ENCODE data around the gene EGFR. TPM values are rescaled to one million over a fixed set of nuclear protein-coding genes. Genes with fewer than 3 reads are reported as not detected.
A peak's percentile ranks its signal among the peaks of the same experiment; 100 is the strongest.

The EGFR gene
- 10 to 100 TPM; 57.8 to 63.4 TPM for total RNA-seq

DNA sequence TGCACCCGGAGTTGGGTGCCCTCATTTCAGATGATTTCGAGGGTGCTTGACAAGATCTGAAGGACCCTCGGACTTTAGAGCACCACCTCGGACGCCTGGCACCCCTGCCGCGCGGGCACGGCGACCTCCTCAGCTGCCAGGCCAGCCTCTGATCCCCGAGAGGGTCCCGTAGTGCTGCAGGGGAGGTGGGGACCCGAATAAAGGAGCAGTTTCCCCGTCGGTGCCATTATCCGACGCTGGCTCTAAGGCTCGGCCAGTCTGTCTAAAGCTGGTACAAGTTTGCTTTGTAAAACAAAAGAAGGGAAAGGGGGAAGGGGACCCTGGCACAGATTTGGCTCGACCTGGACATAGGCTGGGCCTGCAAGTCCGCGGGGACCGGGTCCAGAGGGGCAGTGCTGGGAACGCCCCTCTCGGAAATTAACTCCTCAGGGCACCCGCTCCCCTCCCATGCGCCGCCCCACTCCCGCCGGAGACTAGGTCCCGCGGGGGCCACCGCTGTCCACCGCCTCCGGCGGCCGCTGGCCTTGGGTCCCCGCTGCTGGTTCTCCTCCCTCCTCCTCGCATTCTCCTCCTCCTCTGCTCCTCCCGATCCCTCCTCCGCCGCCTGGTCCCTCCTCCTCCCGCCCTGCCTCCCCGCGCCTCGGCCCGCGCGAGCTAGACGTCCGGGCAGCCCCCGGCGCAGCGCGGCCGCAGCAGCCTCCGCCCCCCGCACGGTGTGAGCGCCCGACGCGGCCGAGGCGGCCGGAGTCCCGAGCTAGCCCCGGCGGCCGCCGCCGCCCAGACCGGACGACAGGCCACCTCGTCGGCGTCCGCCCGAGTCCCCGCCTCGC is at the start of gene EGFR:
Gene EGFR, plus strand, starts transcription at position 657 of the 830 bp plus-strand sequence. CDS start 261 bp downstream, outside the sequence.
- Histone ChIP-seq H3K4me1 (no peaks in the 10 kb centered on the region), H3K36me3 (no peaks in the 10 kb centered on the region), H3K4me3 (peak within 1 kb of the TSS; percentile 73), H3K9ac (ENCODE audit: low read depth in 2 of 2, low read length in 2 of 2) (peak within 1 kb of the TSS; percentile 81 to 95), H3K27me3 (no peaks in the 10 kb centered on the region), H3K9me3 (no peaks in the 10 kb centered on the region), H3K27ac (peak within 1 kb of the TSS; percentile 82)
- TF ChIP-seq, protein P1, sequence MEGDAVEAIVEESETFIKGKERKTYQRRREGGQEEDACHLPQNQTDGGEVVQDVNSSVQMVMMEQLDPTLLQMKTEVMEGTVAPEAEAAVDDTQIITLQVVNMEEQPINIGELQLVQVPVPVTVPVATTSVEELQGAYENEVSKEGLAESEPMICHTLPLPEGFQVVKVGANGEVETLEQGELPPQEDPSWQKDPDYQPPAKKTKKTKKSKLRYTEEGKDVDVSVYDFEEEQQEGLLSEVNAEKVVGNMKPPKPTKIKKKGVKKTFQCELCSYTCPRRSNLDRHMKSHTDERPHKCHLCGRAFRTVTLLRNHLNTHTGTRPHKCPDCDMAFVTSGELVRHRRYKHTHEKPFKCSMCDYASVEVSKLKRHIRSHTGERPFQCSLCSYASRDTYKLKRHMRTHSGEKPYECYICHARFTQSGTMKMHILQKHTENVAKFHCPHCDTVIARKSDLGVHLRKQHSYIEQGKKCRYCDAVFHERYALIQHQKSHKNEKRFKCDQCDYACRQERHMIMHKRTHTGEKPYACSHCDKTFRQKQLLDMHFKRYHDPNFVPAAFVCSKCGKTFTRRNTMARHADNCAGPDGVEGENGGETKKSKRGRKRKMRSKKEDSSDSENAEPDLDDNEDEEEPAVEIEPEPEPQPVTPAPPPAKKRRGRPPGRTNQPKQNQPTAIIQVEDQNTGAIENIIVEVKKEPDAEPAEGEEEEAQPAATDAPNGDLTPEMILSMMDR (IDR thresholded peaks at IDR 0.05): no peak
- intact Hi-C loops (cut with DNase I): no loop called here
- DNase-seq: peak; percentile 89

DNA sequence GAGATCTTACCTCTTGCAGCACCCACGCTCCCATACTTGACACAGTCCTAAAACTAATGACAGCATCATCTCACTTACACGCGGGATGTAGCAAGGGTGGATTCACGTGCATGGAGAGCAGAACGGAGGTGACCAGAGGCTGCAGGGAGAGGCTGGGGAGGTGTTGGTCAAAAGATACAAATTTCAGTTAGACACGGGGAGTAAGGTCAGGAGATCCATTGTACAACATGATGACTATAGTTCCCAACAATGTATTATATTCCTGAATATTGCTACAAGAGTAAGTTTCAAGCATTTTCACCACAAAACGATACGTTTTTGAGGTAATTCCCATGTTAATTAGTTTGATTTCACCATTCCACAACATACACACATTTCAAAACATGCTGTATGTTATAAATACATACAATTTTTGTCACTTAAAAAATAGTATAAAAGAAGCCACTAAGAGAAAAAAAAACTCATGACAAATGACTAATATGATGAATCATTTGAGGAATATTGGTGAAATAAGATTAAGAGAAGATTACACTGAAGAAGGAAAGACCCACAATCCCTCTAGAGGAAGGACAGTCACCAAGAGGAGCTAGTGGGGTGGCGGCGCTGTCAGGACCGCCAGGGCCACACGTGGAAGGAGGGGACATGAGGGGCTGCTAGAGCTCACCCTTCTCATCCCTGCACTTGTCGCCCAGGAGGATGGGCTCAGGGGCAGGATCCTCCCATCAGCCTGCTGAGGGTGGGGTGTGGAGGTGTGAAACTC is 49.4 kb upstream of the EGFR start:
- no peak overlapping the region for H3K4me3 ChIP-seq
- no peaks in the 10 kb centered on the region for H3K36me3 ChIP-seq
- H3K27me3 ChIP-seq: no peaks in the 10 kb centered on the region
- TF ChIP-seq, protein P1 (IDR thresholded peaks at IDR 0.05): no peak
- no peaks in the 10 kb centered on the region for H3K9me3 ChIP-seq
- H3K4me1 ChIP-seq: no peaks in the 10 kb centered on the region
- no peak overlapping the region for H3K9ac ChIP-seq (ENCODE audit: low read depth in 2 of 2, low read length in 2 of 2)
- no peak for DNase-seq
- intact Hi-C loops (cut with DNase I): no loop called here
- no peak overlapping the region for H3K27ac ChIP-seq

DNA sequence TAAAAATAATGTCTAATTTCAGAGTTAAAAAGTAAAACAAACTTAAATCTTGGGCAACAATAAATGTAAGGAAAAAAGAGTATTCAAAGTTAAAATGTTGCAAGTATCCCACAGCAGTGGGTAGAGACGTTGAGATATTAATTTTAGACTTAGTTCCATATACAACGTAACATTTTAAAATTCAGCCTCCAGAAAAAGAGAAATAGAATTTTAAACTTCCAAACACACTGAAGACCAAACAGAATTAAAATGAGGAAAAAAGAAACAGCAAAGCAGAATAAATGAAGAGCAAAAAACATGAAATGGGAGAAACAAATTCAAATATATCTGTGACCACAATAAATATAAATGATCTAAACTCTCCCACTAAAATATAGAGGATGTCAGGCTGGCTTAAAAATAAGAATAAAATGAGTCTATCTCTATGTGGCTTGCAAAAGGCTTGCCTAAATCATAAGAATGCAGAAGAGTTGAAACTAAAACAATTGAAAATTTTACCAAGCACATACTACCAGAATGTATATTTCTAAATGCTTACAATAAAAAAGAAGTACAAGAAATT is 46.0 kb upstream of the EGFR start:
- H3K4me3 ChIP-seq: no peak overlapping the region
- intact Hi-C loops (cut with DNase I): no loop called here
- H3K9me3 ChIP-seq: no peaks in the 10 kb centered on the region
- no peak for DNase-seq
- no peaks in the 10 kb centered on the region for H3K4me1 ChIP-seq
- TF ChIP-seq, protein P1 (IDR thresholded peaks at IDR 0.05): no peak
- no peaks in the 10 kb centered on the region for H3K36me3 ChIP-seq
- no peak overlapping the region for H3K27ac ChIP-seq
- no peaks in the 10 kb centered on the region for H3K27me3 ChIP-seq
- H3K9ac ChIP-seq (ENCODE audit: low read depth in 2 of 2, low read length in 2 of 2): no peak overlapping the region

DNA sequence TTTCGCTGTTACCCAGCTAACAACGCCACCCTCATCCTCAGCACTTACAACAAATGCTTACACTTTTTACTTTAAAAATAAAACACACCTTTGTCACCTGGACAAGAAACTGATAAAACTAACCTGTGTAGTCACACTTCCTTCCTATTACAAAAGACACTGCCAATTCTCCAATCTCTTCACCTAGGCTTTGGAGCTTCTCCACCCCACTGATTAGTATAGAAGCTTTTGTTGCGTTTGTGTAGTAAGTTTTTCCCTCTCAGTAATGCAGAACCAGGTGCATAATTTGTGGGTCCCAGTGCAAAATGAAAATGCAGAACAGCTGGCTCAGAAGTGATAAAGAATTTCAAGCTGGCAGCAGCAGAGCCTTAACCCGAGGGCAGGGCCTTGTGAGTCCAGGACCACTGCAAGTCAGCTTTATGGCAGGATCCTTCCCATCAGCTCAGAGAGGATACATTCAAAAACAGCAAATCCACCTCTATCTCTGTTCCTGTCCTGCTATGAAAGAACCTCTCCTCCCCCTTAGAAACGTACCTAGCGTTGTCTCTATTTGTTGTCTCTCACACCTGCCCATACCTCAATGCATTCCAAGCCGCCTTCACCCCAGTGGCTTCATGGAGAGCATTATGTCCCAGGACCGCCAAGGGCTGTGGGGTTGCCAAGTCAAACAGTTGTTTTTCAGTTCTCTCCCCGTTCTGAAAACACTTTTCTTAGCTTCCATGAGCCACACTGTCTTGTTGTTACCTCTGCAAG is 40.3 kb upstream of the EGFR start:
- no peaks in the 10 kb centered on the region for H3K9me3 ChIP-seq
- intact Hi-C loops (cut with DNase I): no loop called here
- H3K4me1 ChIP-seq: no peaks in the 10 kb centered on the region
- no peak overlapping the region for H3K4me3 ChIP-seq
- H3K9ac ChIP-seq (ENCODE audit: low read depth in 2 of 2, low read length in 2 of 2): no peak overlapping the region
- TF ChIP-seq, protein P1 (IDR thresholded peaks at IDR 0.05): no peak
- no peaks in the 10 kb centered on the region for H3K27me3 ChIP-seq
- no peak for DNase-seq
- H3K27ac ChIP-seq: no peak overlapping the region
- H3K36me3 ChIP-seq: no peaks in the 10 kb centered on the region

DNA sequence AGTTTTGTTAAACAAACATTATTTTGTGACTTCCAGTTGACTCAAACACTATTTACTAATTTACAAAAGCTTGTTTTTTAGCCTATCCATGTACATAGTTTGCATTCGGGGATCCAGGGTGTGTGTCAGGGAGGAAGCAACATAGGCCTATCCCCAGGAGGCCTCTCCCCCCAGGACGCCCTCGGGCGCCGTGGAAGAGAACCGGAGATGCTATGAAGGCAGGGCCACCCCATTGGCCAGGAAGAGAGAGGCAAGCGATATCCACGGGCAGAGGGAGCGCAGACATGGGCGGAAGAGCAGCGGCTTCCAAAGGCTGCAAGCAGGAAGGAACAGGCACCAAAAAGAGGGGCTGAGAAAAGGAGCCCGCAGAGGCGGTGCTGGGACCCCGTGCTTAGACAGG is 38.3 kb upstream of the EGFR start:
- Histone ChIP-seq H3K36me3 (no peaks in the 10 kb centered on the region), H3K4me1 (no peaks in the 10 kb centered on the region), H3K4me3 (no peak overlapping the region), H3K27me3 (no peaks in the 10 kb centered on the region), H3K9ac (ENCODE audit: low read depth in 2 of 2, low read length in 2 of 2) (no peak overlapping the region), H3K9me3 (no peaks in the 10 kb centered on the region), H3K27ac (no peak overlapping the region)
- intact Hi-C loops (cut with DNase I): no loop called here
- TF ChIP-seq, protein P1 (IDR thresholded peaks at IDR 0.05): no peak
- DNase-seq: no peak
